Gastrocnemius medialis (tissue), 4 donors: ENCODE measurements around the gene SHROOM3. TPM values are rescaled to one million over a fixed set of nuclear protein-coding genes. Genes with fewer than 3 reads are reported as not detected.
A peak's percentile ranks its signal among the peaks of the same experiment; 100 is the strongest.

ENCODE experiments used
- ATAC-seq, 2 donors: fragments of 150-250 bp; one replicate each; pipeline ENCODE4 v1.9.1; 2016
- DNase-seq, 2 donors: peaks; one replicate each; pipeline ENCODE4 v3.0.0-alpha.2; 2019
- H3K27ac ChIP-seq, 4 donors: fragments of 200-600 bp; sonication (generic); 1 replicate in 1 of 4; 2 replicates in 3 of 4; pipeline ENCODE4 v1.5.1; 2016 to 2018; ENCODE audit warnings: mild to moderate bottlenecking in 2 of 4, moderate library complexity in 1 of 4
- H3K27me3 ChIP-seq, 3 donors: fragments of 200-600 bp; sonication (generic) in 2 of 3; 1 replicate in 1 of 3; 2 replicates in 2 of 3; pipeline versions ENCODE4 v1.5.1 to v1.6.0; 2016 to 2019; ENCODE audit warnings: mild to moderate bottlenecking in 1 of 3, moderate library complexity in 1 of 3
- H3K36me3 ChIP-seq, 2 donors: fragments of 200-600 bp; sonication (generic) in 1 of 2; one replicate each; pipeline ENCODE4 v1.5.1; 2017 to 2018
- H3K4me1 ChIP-seq, 2 donors: fragments of 200-600 bp; sonication (generic) in 1 of 2; one replicate each; pipeline ENCODE4 v1.5.1; 2016 to 2017; ENCODE audit warnings: mild to moderate bottlenecking in 2 of 2
- H3K4me3 ChIP-seq, 4 donors: fragments of 200-600 bp; sonication (generic) in 3 of 4; 1 replicate in 1 of 4; 2 replicates in 3 of 4; pipeline ENCODE4 v1.5.1; 2016 to 2019; ENCODE audit warnings: mild to moderate bottlenecking in 2 of 4
- H3K9me3 ChIP-seq, 3 donors: fragments of 200-600 bp; sonication (generic) in 2 of 3; 1 replicate in 1 of 3; 2 replicates in 2 of 3; pipeline ENCODE4 v1.5.1; 2016 to 2019
- CTCF ChIP-seq, 5 experiments: fragments of 450-650 bp in 3 of 5; fragments of 200-600 bp in 2 of 5; sonication (generic) in 2 of 5; IDR thresholded peaks in 4 of 5; conservative IDR thresholded peaks in 1 of 5; 1 replicate in 4 of 5; 2 replicates in 1 of 5; pipeline ENCODE4 v1.5.1; 2016 to 2019; ENCODE audit warnings: antibody characterized with exemption in 5 of 5, mild to moderate bottlenecking in 3 of 5, moderate library complexity in 3 of 5
- POLR2A ChIP-seq, 2 donors: fragments of 450-650 bp; IDR thresholded peaks; one replicate each; pipeline ENCODE4 v1.6.1; 2017; ENCODE audit warnings: antibody characterized with exemption in 2 of 2, mild to moderate bottlenecking in 2 of 2, moderate library complexity in 2 of 2
- in situ Hi-C, 4 donors: fragments of 200-750 bp; cut with MboI; loops; one replicate each; pipeline versions ENCODE4 v1.15.0 to v1.8.0; 2017; ENCODE audit warnings: low sequenced_read_pairs in 4 of 4
- intact Hi-C: fragments of 100-400 bp; cut with DNase I; formaldehyde crosslinking; loops from one replicate; pipeline ENCODE4 v1.15.1; 2023; ENCODE audit warnings: low total_unique reads
- total RNA-seq, 4 donors: library from RNA; depleted of rRNA; stranded (reverse); fragments of >200 nt; gene quantifications; one replicate each; pipeline versions ENCODE4 v1.1.0 to v1.2.3, GENCODE V29; 2016

SHROOM3 gene
- total RNA-seq, 4 donors from 2014 or later: 0.20 to 1.7 (median 0.98) TPM

DNA sequence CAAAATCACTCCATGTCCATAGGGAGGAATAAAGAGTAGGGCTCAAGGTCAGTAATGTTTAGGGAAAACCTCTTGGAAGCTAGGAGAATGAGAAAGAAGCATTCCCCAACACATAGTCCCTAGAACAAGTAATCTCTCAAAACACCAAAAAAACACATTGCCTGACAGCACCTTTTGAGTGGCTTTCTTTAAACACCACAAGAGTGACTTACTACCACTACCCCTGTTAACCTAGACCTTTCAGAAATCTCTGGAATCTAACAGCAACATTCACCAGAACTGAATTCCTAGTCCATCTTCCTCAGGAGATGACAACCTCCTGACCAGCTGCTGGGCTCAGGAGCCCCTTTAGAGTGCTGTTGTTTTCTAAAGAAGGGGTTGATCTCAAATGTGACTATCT, 320.7 kb downstream of the SHROOM3 start:
- H3K4me3 ChIP-seq: no peak overlapping the region
- H3K27me3 ChIP-seq: peaks cover 0 to 3% (median 0%) of the 10 kb centered on the region in 3 donors
- TF ChIP-seq CTCF (IDR thresholded peaks at IDR 0.05 in 4 of 5, conservative IDR thresholded peaks at IDR 0.05 in 1 of 5) (no peak), POLR2A (IDR thresholded peaks at IDR 0.05) (no peak)
- DNase-seq (no peak), ATAC-seq (no peak)
- H3K36me3 ChIP-seq: no peaks in the 10 kb centered on the region
- H3K9me3 ChIP-seq: no peaks in the 10 kb centered on the region
- in situ Hi-C loops (loop anchor here (10.0 kb wide), 2 partner anchors 241 to 251 kb away; no protein-coding TSS in a partner anchor), intact Hi-C loops (no loop called here)
- H3K4me1 ChIP-seq: no peaks in the 10 kb centered on the region
- no peak overlapping the region for H3K27ac ChIP-seq

GRCh38 chr4:76756416-76756815, 321.4 kb downstream of the SHROOM3 start:
- H3K4me3 ChIP-seq: no peak overlapping the region
- H3K9me3 ChIP-seq: no peaks in the 10 kb centered on the region
- H3K4me1 ChIP-seq: no peaks in the 10 kb centered on the region
- TF ChIP-seq CTCF (IDR thresholded peaks at IDR 0.05 in 4 of 5, conservative IDR thresholded peaks at IDR 0.05 in 1 of 5): no peak
- no peak for TF ChIP-seq POLR2A (IDR thresholded peaks at IDR 0.05)
- H3K36me3 ChIP-seq: no peaks in the 10 kb centered on the region
- H3K27me3 ChIP-seq: peaks cover 0 to 3% (median 0%) of the 10 kb centered on the region in 3 donors
- ATAC-seq (no peak), DNase-seq (no peak)
- H3K27ac ChIP-seq: no peak overlapping the region
- in situ Hi-C loops (loop anchor here (10.0 kb wide), 2 partner anchors 242 to 252 kb away; no protein-coding TSS in a partner anchor), intact Hi-C loops (no loop called here)

GRCh38 chr4:76757418-76757939, 322.4 kb downstream of the SHROOM3 start:
- TF ChIP-seq POLR2A (IDR thresholded peaks at IDR 0.05) (no peak), CTCF (IDR thresholded peaks at IDR 0.05 in 4 of 5, conservative IDR thresholded peaks at IDR 0.05 in 1 of 5) (no peak)
- DNase-seq (no peak), ATAC-seq (no peak)
- no peaks in the 10 kb centered on the region for H3K4me1 ChIP-seq
- H3K36me3 ChIP-seq: no peaks in the 10 kb centered on the region
- no peaks in the 10 kb centered on the region for H3K27me3 ChIP-seq
- H3K27ac ChIP-seq: no peak overlapping the region
- no peak overlapping the region for H3K4me3 ChIP-seq
- in situ Hi-C loops: loop anchor here (10.0 kb wide), 2 partner anchors 243 to 253 kb away; no protein-coding TSS in a partner anchor
- no peaks in the 10 kb centered on the region for H3K9me3 ChIP-seq
- intact Hi-C loops: no loop called here

- in situ Hi-C loops: loop anchor here (10.0 kb wide), 2 partner anchors 244 to 254 kb away; no protein-coding TSS in a partner anchor
- peak in 1 of 2 donors; percentile 75 for ATAC-seq
Observed at GRCh38 chr4:76758290-76758882, 323.4 kb downstream of the SHROOM3 start.

More at GRCh38 chr4:76758290-76758882, 323.4 kb downstream of the SHROOM3 start:
- no peak for DNase-seq
- intact Hi-C loops: loop anchor here (1.0 kb wide), 1 partner anchor 247 kb away; no protein-coding TSS in a partner anchor
- Histone ChIP-seq H3K27ac (no peak overlapping the region), H3K36me3 (no peaks in the 10 kb centered on the region), H3K27me3 (no peaks in the 10 kb centered on the region), H3K4me1 (no peaks in the 10 kb centered on the region), H3K4me3 (no peak overlapping the region), H3K9me3 (no peaks in the 10 kb centered on the region)
- TF ChIP-seq CTCF (IDR thresholded peaks at IDR 0.05 in 4 of 5, conservative IDR thresholded peaks at IDR 0.05 in 1 of 5): peak; percentile 49 to 73 (median 57)
- no peak for TF ChIP-seq POLR2A (IDR thresholded peaks at IDR 0.05)
